HG03342 (cell line): ENCODE data around the gene CES2.
A peak's percentile ranks its signal among the peaks of the same experiment; 100 is the strongest.
"Not testable (repeated sequence)": the region's sequence is repeated elsewhere in the genome, so short reads cannot be mapped to it uniquely, and the experiment has no call there.

Experiments
- ATAC-seq: cut with Tn5 transposase; IDR thresholded peaks from one replicate; pipeline ENCODE4 v1.9.1; 2021; ENCODE audit warnings: mild to moderate bottlenecking, moderate library complexity; ENCODE audit not compliant: unreplicated experiment

The CES2 gene

DNA sequence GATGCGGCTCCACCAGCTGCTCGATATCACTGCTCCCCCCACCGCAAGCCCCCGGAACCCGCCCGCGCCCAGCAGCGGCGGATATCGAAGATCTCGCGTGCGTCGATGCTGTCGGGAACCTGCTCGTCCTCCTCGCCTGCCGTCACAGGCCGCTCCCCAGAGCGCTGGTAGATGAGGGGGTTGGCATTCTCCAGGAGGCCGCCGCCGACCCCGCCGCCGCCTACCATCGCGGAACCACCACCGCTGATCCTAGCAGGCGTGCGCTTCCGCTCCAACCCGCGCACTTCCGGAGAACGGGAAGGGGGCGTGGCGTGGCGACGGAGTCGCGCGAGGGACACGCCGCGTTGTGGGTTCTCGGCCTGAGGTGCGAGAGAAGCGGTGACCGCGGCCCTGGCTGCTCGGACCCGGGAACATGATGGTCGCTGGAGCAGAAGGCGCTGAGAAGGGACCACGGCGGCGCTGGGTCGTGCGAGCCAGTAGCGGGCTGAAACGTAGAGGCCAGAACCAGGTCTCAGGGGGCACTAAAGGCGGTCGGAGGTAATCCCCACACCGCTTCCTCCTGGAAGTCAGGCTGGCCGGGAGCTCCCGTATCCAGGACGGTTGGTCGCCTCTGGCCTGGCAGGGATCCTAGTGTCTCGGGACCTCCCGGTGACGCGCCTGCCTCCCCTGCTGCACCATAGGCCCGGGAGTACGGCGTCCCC, 1.0 kb upstream of the CES2 start, which contains the start of gene CIAO2B:
Gene CIAO2B, minus strand, starts transcription at position 265 of the 701 bp plus-strand sequence. Its CDS starts 38 bp downstream, at position 227.
- peak; percentile 71 for ATAC-seq

DNA sequence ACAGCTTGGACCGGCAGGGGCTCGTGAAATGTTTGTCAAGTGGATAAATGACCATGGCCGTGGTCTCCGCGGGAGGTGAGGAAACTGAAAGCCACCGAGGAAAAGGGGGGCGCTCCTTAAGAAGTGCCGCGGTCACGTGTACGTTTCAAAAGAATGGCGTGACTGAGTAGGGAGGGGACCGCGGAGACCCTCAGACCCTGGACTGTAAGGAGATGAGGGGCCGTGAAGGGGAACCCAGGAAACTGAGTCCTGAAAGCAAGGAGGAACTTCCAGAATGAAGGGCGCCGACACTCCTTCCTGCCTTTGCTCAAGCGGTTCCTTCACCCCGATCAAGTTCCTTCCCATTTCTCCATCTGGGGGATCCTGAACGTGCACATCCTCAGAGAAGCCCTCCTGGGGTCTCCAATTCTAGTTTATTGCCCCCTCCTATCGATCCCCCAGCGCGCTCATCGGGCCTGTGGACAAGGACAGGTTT, 440 bp upstream of the CES2 start:
- peak; percentile 12 for ATAC-seq

DNA sequence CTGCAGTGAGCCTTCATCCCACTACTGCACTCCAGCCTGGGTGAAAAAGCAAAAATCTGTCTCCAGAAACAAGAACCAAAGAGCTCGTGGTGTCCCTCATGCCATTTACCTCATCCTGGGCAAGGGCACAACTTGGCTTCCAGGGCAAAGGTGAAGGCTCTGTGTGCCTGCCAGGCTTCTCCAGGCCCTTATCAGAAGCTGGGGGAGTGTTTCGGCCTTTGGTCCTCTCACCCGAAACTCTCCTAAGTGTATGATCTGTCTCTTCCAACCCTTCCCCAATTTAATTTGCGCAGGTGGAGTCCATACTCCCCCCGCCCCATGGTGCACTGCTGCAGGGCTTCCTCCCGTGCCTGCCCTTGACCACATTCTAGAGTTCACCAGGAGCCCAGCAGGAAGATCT, 1.1 kb downstream of the CES2 start:
- ATAC-seq, result no peak

DNA sequence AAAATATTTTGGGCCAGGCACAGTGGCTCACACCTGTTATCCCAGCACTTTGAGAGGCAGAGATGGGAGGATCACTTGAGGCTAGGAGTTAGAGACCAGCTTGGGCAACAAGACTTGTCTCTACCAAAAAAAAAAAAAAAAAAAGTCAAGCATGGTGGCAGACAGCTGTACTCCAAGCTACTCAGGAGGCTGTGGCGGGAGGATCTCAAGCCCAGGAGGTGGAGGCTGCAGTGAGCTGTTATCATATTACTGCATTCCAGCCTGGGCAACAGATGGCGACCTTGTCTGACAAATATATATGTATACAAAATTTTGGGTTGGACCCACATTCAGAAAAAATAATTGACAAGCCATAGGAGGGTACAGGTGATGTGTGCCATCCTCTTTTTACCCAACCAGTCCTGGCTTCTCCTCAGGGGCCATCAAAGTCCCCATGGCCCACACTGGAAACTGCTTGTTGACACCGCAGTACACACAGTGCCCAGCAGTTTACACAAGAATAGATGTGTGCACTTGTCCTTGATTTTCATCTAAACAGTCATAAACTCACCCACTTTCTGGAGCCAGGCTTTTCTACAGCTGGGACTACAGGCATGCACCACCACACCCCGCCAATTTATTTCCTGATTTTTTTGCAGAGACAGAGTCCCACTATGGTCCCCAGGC, 1.7 kb downstream of the CES2 start:
- no peak for ATAC-seq

DNA sequence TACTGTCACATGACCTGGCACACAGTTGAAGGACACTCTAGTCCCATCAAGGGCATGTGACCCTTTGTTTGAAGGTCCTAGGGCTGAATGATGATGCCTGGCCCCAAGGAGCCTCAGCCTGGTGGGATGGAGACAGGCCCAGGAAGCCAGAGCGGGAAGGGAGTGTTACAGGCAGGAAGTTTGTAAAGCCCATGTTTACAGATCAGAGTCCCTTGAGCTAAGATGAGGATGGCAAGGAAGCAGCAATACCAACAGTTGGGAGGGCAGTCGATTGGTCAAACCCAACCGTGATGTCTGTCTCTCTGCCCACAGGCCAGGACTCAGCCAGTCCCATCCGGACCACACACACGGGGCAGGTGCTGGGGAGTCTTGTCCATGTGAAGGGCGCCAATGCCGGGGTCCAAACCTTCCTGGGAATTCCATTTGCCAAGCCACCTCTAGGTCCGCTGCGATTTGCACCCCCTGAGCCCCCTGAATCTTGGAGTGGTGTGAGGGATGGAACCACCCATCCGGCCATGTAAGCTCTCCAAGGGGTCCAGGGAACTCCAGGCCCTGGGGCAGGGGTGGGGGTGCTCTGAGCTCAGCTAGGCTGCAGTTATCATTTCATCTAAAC, 2.5 kb downstream of the CES2 start:
- ATAC-seq, result no peak

DNA sequence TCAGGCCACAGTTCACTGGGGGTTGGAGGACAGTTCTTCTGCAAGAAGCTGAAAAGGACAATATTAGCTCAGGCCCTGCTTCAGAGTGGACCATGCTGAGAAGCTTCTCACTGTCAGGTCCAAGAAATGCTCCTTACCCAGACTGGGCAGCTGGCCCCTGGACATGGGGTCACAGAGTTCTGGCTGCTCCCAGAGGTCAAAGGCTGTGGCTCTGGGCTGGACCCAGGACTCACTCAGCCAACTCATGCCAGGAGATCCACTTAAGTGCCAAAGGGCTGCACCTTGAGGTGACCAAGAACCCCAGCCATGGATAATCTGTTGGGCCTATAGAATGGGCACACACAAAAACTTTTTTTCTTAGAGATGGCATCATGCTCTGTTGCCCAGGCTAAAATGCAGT, 4.0 kb downstream of the CES2 start:
- ATAC-seq, result no peak

DNA sequence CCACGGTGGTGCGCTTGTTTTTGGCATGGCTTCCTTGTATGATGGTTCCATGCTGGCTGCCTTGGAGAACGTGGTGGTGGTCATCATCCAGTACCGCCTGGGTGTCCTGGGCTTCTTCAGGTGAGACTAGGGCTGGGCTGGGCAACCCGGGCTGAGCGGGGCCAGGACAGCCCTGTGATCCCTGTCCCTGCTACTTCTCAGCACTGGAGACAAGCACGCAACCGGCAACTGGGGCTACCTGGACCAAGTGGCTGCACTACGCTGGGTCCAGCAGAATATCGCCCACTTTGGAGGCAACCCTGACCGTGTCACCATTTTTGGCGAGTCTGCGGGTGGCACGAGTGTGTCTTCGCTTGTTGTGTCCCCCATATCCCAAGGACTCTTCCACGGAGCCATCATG, 4.9 kb downstream of the CES2 start:
- ATAC-seq, result no peak

DNA sequence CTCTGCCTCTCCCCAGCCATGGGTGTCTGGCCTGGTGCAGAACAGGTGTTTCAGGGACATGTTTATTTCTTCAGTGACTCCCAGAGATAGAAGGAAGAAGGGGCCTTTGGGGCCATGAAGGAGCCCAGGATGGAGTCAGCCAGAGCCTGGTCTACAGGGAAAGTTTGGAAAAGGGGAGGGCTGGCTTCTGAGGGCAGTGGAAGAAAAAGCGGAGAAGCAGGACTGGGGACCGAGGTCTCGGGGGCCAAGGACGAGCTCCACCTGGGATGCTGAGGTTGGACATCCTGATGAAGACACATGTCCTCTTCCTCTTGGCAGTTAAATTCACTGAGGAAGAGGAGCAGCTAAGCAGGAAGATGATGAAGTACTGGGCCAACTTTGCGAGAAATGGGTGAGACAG, 7.7 kb downstream of the CES2 start:
- ATAC-seq, result no peak

DNA sequence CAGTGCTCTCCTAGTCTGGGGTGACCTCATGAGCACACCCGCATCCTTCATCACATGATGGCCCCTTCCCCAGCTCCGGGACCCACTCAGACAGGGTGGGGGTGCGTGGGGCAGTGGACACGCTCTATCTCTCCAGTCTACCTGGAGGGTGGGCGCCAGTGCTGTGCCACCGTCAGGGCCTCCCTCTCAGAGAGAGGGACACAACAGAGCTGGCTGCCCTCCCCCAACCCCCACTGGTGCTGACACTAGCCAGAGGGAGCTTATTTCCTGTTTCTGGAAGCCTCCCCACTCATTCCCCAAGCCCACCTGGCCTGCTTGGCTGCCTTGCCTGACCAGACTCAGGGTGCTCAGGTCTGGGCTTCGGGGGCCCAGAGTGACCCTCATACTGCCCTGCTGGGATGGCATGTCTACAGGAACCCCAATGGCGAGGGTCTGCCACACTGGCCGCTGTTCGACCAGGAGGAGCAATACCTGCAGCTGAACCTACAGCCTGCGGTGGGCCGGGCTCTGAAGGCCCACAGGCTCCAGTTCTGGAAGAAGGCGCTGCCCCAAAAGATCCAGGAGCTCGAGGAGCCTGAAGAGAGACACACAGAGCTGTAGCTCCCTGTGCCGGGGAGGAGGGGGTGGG, 8.2 kb downstream of the CES2 start:
- no peak for ATAC-seq

DNA sequence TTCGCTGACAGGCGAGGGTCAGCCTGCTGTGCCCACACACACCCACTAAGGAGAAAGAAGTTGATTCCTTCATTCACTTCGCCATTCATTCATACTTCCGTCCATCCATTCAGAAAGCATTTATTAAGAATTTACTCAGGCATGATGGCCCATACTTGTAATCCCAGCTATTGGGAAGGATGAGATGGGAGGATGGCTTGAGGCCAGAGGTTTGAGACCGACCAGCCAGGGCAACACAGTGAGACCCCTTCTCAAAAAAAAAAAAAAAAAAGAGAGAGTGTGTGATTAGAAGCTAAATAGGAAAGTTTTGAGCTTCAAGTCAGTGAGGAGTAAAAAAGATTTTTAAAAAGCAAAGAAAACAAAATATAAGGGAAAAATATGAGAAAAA, 8.7 kb downstream of the CES2 start:
- no peak for ATAC-seq

DNA sequence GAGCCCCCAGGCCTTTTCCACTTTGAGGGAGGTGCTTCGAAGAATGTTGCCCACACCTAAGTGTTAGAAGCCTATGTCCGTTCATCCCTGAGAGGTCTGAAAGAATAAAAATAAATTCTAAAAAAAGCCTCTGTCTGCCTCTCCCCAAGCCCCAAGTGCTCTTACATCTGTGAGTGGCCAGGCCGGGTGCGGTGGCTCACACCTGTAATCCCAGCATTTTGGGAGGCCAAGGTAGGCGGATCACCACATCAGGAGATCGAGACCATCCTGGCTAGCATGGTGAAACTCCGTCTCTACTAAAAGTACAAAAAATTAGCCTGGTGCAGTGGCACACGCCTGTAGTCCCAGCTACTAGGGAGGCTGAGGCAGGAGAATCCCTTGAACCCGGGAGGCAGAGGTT, 9.7 kb downstream of the CES2 start:
- not testable (repeated sequence) for ATAC-seq

DNA sequence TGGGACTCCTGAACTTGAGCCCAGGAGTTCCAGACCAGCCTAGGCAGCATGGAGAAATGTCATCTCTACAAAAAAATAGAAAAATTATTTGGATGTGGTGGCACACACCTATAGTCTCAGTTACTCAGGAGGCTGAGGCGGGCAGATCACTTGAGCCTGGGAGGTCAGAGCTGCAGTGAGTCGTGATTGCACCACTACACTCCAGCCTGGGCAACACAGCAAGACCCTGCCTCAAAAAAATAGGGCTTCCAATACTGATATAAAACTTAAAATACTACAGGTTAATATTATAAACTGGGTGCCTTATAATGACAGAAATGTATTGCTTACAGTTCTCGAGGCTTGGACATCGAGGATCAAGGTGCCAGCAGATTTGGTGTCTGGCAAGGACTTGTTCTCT, 10.6 kb downstream of the CES2 start:
- ATAC-seq, result no peak

DNA sequence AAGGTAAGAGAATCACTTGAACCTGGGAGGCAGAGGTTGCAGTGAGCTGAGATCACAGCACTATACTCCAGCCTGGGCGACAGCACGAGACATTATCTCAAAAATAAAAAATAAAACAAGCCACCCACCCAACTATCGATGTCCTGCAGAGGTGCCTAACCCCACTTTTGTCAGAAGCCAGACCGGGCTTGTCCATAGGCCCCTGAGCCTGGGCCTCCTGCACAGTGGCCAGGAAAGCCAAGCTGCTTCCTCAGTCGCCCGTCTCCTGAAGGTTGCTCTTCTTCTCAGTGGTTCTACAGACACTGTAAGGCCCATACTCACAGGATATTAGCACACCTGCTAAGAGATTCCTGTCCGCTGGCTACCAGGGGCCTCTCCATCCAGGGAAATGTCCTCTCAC, 11.2 kb downstream of the CES2 start:
- no peak for ATAC-seq

DNA sequence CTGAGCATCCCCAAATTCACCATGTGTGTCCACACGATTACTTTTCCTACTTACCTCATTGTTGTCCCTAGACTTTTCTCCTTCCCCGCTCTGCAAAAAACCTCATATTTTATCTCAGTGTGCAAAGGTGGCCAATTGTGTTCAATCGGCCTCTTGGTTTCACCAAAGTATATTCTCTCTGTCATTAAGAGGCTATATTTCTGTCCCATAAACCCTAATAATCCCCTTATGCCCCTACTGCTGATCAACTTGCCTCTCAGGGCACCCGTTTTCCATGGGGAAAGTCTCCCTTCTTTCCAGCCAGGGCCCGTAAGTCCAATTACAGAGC, 11.6 kb downstream of the CES2 start:
- no peak for ATAC-seq

DNA sequence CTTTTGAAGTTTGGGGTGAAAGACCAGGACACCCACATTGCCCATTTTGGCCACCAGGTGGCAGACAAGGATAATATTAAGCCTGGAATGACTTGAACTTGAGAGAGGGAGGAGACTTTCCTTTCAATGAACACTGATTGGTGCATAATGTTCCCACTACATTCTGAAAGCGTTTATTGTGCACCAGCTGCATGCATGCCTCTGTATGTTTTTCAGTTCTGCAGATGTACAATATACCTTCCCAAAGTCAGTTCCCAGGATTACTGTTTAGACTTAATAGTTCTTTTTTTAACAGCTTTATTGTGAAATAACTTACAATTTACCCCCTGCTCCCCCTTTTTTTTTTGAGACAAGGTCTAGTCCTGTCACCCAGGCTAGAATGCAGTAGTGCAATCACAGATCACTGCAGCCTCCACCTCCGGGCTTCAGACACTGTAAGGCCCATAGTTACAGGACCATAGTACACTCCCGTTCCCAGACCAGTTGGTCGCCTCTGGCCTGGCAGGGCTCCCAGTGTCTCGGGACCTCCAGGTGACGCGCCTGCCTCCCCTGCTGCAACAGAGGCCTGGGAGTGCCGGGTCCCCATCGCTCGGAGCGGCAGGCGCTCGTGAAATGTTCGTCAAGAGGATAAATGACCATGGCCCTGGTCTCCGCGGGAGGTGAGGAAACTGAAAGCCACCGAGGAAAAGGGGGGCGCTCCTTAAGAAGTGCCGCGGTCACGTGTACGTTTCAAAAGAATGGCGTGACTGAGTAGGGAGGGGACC, 12.2 kb downstream of the CES2 start:
- peak; percentile 75 for ATAC-seq

DNA sequence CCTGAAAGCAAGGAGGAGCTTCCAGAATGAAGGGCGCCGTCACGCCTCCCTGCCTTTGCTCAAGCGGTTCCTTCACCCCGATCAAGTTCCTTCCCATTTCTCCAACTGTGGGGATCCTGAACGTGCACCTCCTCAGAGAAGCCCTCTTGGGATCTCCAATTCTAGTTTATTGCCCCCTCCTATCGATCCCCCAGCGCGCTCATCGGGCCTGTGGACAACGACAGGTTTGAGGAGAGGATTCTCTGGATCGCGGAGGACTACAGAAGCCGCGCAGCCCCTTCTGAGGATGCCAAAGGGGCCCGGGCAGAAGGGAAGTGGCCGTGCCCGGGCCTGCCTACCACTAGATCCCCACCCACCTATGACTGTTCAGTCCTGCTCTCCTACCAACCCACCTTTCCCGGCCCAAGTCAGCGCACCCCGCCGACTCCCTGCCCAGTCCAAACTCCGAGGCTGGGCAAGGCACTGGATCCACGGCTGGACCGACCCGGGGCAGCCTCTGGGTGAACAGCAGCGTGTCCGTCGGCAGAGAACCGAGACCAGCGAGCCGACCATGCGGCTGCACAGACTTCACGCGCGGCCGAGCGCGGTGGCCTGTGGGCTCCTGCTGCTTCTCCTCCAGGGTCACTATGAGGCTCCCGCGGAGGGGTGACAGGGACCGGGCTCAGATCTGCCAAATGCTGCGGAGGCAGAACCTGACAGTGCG, 13.0 kb downstream of the CES2 start:
- no peak for ATAC-seq

DNA sequence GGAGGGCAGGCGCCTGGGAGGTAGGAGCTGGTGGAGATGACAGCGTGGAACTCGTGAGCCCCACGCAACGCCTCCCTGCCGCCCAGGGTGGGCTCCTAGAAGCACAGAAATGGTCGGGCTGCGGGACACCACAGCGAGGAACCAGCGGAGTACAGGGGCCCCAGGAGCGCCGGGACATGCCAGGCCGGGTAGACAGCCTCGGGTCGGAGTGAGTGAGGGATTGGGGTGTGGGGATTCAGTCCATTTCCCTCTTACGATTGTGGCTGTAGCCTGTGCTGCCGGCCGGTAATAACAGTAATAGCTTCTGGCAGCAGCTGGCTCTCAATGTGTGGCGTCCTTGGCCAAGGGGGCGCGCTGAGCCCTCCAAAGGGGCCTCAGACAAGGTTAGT, 13.5 kb downstream of the CES2 start:
- no peak for ATAC-seq

DNA sequence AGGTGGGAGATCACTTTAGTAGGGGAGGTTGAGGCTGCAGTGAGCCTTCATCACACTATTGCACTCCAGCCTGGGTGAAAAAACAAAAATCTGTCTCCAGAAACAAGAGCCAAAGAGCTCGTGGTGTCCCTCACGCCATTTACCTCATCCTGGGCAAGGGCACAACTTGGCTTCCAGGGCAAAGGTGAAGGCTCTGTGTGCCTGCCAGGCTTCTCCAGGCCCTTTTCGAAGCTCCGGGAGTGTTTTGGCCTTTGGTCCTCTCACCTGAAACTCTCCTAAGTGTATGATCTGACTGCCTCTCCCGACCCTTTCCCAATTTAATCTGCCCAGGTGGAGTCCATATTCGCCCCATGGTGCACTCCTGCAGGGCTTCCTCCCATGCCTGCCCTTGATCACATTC, 14.2 kb downstream of the CES2 start:
- ATAC-seq, result no peak

DNA sequence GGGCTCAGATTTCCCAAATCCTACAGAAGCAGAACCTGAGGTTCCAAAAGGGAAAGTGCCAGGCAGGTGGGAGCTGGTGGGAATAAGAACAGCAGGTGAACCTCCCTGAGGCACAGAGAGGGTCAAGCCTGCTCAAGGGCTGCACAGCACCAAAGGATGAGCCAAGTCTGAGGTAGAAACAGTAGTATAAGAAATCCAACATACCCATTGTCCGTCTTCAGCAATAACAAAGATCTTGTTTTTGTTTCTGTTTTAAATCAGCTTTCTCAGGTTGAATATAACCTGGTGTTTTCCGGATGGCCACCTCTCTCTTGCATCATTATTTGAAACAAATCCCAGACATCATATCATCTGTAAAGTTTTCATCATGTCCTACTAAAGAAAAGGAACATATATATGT, 15.1 kb downstream of the CES2 start:
- ATAC-seq, result no peak

DNA sequence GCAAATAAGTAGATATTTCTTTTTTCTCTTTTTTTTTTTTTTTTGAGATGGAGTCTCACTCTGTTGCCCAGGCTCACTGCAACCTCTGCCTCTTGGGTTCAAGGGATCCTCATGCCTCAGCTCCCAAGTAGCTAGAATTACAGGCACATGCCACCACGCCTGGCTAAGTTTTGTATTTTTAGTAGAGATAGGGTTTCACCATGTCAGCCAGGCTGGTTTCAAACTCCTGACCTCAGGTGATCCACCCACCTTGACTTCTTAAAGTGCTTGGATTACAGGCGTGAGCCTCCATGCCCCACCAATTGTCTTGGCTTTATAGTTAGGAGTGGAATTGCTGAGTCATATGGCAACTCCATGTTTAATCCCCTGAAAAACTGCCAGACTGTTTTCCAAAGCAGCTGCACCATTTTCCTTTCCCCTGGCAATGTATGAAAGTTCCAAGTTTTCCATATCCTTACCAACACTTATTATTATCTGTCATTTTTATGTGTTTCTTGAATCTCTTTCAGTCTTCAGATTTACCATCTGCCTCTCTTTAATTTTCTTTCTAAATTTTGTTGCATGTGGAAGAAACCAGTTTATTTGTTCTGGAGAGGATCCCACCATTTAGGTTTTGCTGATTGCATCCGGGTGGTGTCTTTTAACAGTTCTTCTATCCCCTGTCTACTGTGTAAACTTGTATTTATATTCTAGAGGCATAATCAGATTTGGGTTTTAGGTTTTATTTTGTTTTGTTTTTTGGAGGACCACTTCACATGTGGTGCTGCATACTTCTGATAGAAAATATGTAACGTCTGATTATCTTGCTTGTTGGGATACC, 15.9 kb downstream of the CES2 start:
- no peak for ATAC-seq
